ENCODE results near the gene ENDOV. TPM values are rescaled to one million over a fixed set of nuclear protein-coding genes. Genes with fewer than 3 reads are reported as not detected.

The ENDOV gene
- total and polyA plus RNA-seq, 2 donors (not counting 1 experiment from before 2014, with no cell fraction given): 13.1 to 28.7 TPM

DNA sequence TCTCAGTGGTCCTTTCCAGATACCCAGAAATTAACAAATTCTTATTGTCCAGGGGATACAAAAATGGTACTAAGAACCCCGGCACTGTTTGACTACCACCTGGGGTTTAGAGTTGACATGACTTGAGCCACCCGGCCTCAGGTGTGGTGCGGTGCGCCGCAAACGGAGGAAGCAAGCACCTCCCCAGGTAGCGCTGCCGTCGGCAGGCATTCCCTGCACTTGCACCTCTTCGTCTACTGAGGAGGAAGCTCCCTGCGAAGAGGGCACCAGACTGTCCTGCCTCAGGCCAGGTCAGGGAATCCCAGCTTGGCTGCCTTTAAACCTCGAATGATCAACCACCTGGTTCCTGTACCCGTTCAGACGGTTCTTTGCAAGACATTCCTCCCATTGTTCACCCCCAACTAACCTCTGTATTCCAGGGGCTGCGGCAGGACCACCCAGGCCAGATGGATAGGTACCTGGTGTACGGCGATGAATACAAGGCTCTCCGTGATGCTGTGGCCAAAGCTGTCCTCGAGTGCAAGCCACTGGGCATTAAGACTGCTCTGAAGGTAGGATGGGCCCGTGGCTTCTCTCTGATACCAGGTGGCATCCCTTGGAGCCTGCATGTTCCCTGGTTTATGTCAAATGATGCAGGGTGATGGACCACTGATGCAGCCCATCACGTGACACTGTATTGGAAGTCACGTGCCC, 40.8 kb upstream of the ENDOV start:
- no peak overlapping the region for H2AFZ ChIP-seq (ENCODE audit: low read length)
- no peaks in the 10 kb centered on the region for H3K27me3 ChIP-seq (ENCODE audit: control insufficient read depth, insufficient read depth, low read length)
- peaks cover 42% of the 10 kb centered on the region for H3K36me3 ChIP-seq (ENCODE audit: control insufficient read depth, insufficient read depth, low read length)
- no peak for DNase-seq (ENCODE audit: low read depth in 2 of 2)
- H4K20me1 ChIP-seq (ENCODE audit: control insufficient read depth, extremely low read depth, insufficient read depth, low read length): no peaks in the 10 kb centered on the region
- H3K9me3 ChIP-seq (ENCODE audit: control insufficient read depth, insufficient read depth, low read depth, low read length): no peaks in the 10 kb centered on the region
- no peak overlapping the region for H3K27ac ChIP-seq (ENCODE audit: insufficient read depth, low read length)
- H3K79me2 ChIP-seq (ENCODE audit: control insufficient read depth, insufficient read depth, low read length): no peaks in the 10 kb centered on the region
- no peak overlapping the region for H3K4me3 ChIP-seq (replicated peaks in 1 of 4; ENCODE audit: control extremely low read depth in 1 of 4, insufficient read depth in 1 of 4, low read depth in 3 of 4, low read length in 4 of 4)
- no peak overlapping the region for H3K9ac ChIP-seq (ENCODE audit: insufficient read depth, low read length)
- TF ChIP-seq CTCF (conservative IDR thresholded peaks at IDR 0.05 in 1 of 2, IDR thresholded peaks at IDR 0.05 in 1 of 2; ENCODE audit: low read depth in 1 of 2, low read length in 2 of 2): no peak
- no peak for TF ChIP-seq EZH2 (IDR thresholded peaks at IDR 0.05; ENCODE audit: low read length, missing control alignments)
- no peak overlapping the region for H3K4me2 ChIP-seq (ENCODE audit: extremely low read depth, insufficient read depth, low read length)
- H3K4me1 ChIP-seq (ENCODE audit: control insufficient read depth, extremely low read depth, insufficient read depth, low read length): no peaks in the 10 kb centered on the region

DNA sequence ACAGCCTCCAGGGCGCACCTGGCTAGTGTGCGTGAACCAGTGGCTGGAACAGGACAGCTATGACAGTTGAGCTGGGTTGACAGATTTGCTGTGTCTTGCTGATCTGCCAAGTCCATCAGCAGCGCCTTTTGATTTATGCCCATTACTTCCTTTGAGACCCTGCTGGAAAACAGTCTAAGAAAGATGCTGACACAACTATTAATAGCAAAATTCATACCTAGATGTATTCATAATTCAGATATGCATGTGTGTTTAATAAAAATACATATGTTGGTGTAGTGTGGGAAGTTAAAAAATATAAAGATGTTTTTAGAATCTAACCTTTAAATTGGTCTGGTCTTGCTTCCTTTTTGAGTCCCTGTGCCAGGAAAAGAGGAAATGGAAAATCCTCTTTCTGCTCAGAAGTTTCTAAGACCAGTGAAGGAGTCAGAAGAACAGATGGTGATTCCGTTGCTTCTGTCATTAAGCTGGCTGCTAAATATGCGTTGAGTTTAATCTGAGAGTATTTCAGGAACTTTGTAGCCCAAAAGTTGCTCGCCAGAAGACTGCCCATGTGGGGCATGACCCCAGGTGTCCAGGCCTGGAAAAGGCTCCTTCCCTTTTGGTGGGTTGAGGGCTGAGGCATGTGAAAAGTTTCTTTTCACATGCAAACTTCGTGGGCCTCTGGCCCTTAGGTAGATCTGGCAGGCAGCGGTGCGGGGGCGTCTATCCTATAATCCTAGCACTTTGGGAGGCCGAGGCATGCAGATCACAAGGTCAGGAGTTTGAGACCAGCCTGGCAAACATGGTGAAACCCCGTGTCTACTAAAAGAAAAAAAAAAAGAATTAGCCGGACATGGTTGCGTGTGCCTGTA, 40.0 kb upstream of the ENDOV start:
- H3K4me1 ChIP-seq (ENCODE audit: control insufficient read depth, extremely low read depth, insufficient read depth, low read length): no peaks in the 10 kb centered on the region
- H3K27ac ChIP-seq (ENCODE audit: insufficient read depth, low read length): no peak overlapping the region
- H3K9me3 ChIP-seq (ENCODE audit: control insufficient read depth, insufficient read depth, low read depth, low read length): no peaks in the 10 kb centered on the region
- H3K9ac ChIP-seq (ENCODE audit: insufficient read depth, low read length): no peak overlapping the region
- no peak overlapping the region for H3K4me2 ChIP-seq (ENCODE audit: extremely low read depth, insufficient read depth, low read length)
- no peak overlapping the region for H3K4me3 ChIP-seq (replicated peaks in 1 of 4; ENCODE audit: control extremely low read depth in 1 of 4, insufficient read depth in 1 of 4, low read depth in 3 of 4, low read length in 4 of 4)
- H2AFZ ChIP-seq (ENCODE audit: low read length): no peak overlapping the region
- no peaks in the 10 kb centered on the region for H3K79me2 ChIP-seq (ENCODE audit: control insufficient read depth, insufficient read depth, low read length)
- H3K36me3 ChIP-seq (ENCODE audit: control insufficient read depth, insufficient read depth, low read length): peaks cover 41% of the 10 kb centered on the region
- DNase-seq (ENCODE audit: low read depth in 2 of 2): no peak
- no peaks in the 10 kb centered on the region for H3K27me3 ChIP-seq (ENCODE audit: control insufficient read depth, insufficient read depth, low read length)
- no peaks in the 10 kb centered on the region for H4K20me1 ChIP-seq (ENCODE audit: control insufficient read depth, extremely low read depth, insufficient read depth, low read length)
- no peak for TF ChIP-seq CTCF (conservative IDR thresholded peaks at IDR 0.05 in 1 of 2, IDR thresholded peaks at IDR 0.05 in 1 of 2; ENCODE audit: low read depth in 1 of 2, low read length in 2 of 2)
- TF ChIP-seq EZH2 (IDR thresholded peaks at IDR 0.05; ENCODE audit: low read length, missing control alignments): no peak

DNA sequence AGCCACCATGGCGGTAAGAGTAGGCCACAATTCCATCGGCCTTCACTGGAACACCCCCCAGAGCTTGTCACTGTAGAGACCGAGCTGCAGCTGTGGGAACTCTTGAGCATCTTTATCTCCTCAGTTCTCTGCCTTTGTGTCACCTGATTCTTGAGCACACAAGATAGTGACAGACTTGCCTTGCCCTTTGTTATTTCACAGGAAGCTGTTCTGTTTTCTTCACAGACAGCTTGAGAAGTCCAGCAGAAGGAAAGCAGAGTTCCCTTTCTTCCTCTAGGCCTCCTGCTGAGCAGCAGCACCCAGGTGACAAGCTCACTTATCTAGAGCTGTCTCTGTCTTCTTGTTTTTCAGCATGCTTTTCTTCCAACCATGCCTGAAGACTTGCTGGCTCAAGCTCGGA, 38.4 kb upstream of the ENDOV start:
- no peak overlapping the region for H3K9ac ChIP-seq (ENCODE audit: insufficient read depth, low read length)
- no peak for TF ChIP-seq EZH2 (IDR thresholded peaks at IDR 0.05; ENCODE audit: low read length, missing control alignments)
- TF ChIP-seq CTCF (conservative IDR thresholded peaks at IDR 0.05 in 1 of 2, IDR thresholded peaks at IDR 0.05 in 1 of 2; ENCODE audit: low read depth in 1 of 2, low read length in 2 of 2): no peak
- H3K79me2 ChIP-seq (ENCODE audit: control insufficient read depth, insufficient read depth, low read length): no peaks in the 10 kb centered on the region
- H2AFZ ChIP-seq (ENCODE audit: low read length): no peak overlapping the region
- peaks cover 46% of the 10 kb centered on the region for H3K36me3 ChIP-seq (ENCODE audit: control insufficient read depth, insufficient read depth, low read length)
- no peak overlapping the region for H3K4me3 ChIP-seq (replicated peaks in 1 of 4; ENCODE audit: control extremely low read depth in 1 of 4, insufficient read depth in 1 of 4, low read depth in 3 of 4, low read length in 4 of 4)
- no peak for DNase-seq (ENCODE audit: low read depth in 2 of 2)
- no peaks in the 10 kb centered on the region for H4K20me1 ChIP-seq (ENCODE audit: control insufficient read depth, extremely low read depth, insufficient read depth, low read length)
- H3K4me2 ChIP-seq (ENCODE audit: extremely low read depth, insufficient read depth, low read length): no peak overlapping the region
- no peaks in the 10 kb centered on the region for H3K27me3 ChIP-seq (ENCODE audit: control insufficient read depth, insufficient read depth, low read length)
- no peaks in the 10 kb centered on the region for H3K9me3 ChIP-seq (ENCODE audit: control insufficient read depth, insufficient read depth, low read depth, low read length)
- no peak overlapping the region for H3K27ac ChIP-seq (ENCODE audit: insufficient read depth, low read length)
- no peaks in the 10 kb centered on the region for H3K4me1 ChIP-seq (ENCODE audit: control insufficient read depth, extremely low read depth, insufficient read depth, low read length)

All from fibroblast of lung (primary cell).